ENCODE data around the gene RASGRP4.

The RASGRP4 gene

DNA sequence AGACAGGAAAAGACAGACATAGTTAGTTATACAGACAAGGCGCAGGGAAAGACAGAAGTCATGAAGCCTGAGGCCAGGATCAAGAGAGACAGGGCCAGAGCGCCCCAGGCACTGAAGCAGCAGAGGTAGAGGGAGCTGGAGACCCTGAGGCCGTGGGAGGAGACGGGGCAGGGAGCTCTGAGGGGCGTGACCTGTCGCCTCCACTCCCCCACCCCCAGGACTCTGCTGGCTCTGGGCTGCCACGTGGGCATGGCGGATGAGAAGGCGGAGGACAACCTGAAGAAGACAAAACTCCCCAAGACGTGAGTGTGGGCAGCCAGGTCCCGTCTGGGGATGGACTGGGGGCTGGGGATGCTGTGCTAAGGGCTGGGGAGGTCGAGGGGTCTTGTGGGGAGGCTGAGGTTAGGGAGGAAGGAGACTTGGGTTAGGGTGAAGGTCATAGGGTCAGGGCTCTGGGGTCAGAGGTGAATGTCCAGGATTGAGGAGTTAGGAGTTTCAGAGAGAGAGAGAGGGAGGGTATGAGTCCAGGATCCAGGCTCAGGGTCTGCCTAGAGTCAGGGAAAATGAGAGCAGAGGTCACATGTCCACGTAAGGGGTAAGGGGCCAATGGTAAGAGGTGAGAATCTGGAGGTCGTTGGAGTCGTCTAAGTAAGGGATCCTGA is 38.5 kb upstream of the RASGRP4 start:
- FAIRE-seq = no peak
- TF ChIP-seq POU2F2 (IDR thresholded peaks at IDR 0.05; ENCODE audit: low read depth, low read length) (no peak), POLR2A (IDR thresholded peaks at IDR 0.05; ENCODE audit: low read depth, low read length) (no peak)
- DNase-seq (ENCODE audit: insufficient read length, low spot score) = no peak

- no peak for FAIRE-seq
- no peak for TF ChIP-seq POLR2A (IDR thresholded peaks at IDR 0.05; ENCODE audit: low read depth, low read length)
- no peak for TF ChIP-seq SPI1 (IDR thresholded peaks at IDR 0.05; ENCODE audit: low read depth, low read length)
- TF ChIP-seq POU2F2 (IDR thresholded peaks at IDR 0.05; ENCODE audit: low read depth, low read length) = no peak
- no peak for TF ChIP-seq PAX5 (IDR thresholded peaks at IDR 0.05; ENCODE audit: insufficient read depth, low read length, severe bottlenecking)
- TF ChIP-seq POLR2AphosphoS5 (IDR thresholded peaks at IDR 0.05; ENCODE audit: low read depth, low read length) = no peak
- no peak for TF ChIP-seq TAF1 (IDR thresholded peaks at IDR 0.05; ENCODE audit: low read depth, low read length)
- DNase-seq (ENCODE audit: insufficient read length, low spot score) = no peak
Observed at GRCh38 chr19:38463365-38463764, 37.3 kb upstream of the RASGRP4 start.

DNA sequence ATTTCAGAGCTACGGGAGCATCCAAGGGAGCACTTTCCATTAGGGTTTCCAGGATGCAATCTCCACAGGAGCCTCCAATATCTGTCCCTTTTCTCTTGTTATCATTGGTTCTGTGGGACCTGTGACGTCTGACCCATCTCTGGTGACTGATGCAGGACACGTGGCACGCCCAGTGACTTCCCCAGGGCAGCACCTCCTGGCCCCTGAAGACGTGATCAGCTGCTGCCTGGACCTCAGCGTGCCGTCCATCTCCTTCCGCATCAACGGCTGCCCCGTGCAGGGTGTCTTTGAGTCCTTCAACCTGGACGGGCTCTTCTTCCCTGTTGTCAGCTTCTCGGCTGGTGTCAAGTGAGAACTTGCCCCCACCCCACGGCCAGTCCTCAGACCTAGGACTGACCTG is 33.0 kb upstream of the RASGRP4 start:
- DNase-seq (ENCODE audit: insufficient read length, low spot score) (no peak), FAIRE-seq (no peak)
- TF ChIP-seq PAX5 (IDR thresholded peaks at IDR 0.05; ENCODE audit: insufficient read depth, low read length, severe bottlenecking) (no peak), SPI1 (IDR thresholded peaks at IDR 0.05; ENCODE audit: low read depth, low read length) (no peak), POLR2A (IDR thresholded peaks at IDR 0.05; ENCODE audit: low read depth, low read length) (no peak), POLR2AphosphoS5 (IDR thresholded peaks at IDR 0.05; ENCODE audit: low read depth, low read length) (no peak), POU2F2 (IDR thresholded peaks at IDR 0.05; ENCODE audit: low read depth, low read length) (no peak), TAF1 (IDR thresholded peaks at IDR 0.05; ENCODE audit: low read depth, low read length) (no peak)

- DNase-seq (ENCODE audit: insufficient read length, low spot score) = no peak
- no peak for FAIRE-seq
- TF ChIP-seq SPI1 (IDR thresholded peaks at IDR 0.05; ENCODE audit: low read depth, low read length) (no peak), POLR2AphosphoS5 (IDR thresholded peaks at IDR 0.05; ENCODE audit: low read depth, low read length) (no peak), PAX5 (IDR thresholded peaks at IDR 0.05; ENCODE audit: insufficient read depth, low read length, severe bottlenecking) (no peak), POU2F2 (IDR thresholded peaks at IDR 0.05; ENCODE audit: low read depth, low read length) (no peak), POLR2A (IDR thresholded peaks at IDR 0.05; ENCODE audit: low read depth, low read length) (no peak), TAF1 (IDR thresholded peaks at IDR 0.05; ENCODE audit: low read depth, low read length) (no peak)
Observed at GRCh38 chr19:38457690-38458405, 31.8 kb upstream of the RASGRP4 start.

DNA sequence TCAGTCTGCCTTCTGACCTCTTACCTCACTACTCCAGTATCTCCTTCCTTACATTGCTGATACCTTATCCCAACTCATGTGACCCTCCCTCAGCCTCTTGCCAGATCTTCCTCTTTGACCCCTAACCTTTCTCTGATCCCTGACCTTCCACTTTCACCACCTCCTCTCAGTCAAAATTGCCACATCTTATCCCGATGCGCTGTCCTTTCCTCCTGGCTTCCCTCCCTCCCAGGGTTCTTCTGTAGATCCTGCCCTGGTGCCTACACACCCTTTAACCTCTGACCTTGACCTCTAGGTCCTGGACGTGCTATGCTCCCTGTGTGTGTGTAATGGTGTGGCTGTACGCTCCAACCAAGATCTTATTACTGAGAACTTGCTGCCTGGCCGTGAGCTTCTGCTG is 31.2 kb upstream of the RASGRP4 start:
- TF ChIP-seq SPI1 (IDR thresholded peaks at IDR 0.05; ENCODE audit: low read depth, low read length) (no peak), PAX5 (IDR thresholded peaks at IDR 0.05; ENCODE audit: insufficient read depth, low read length, severe bottlenecking) (no peak)
- FAIRE-seq (no peak), DNase-seq (ENCODE audit: insufficient read length, low spot score) (no peak)

DNA sequence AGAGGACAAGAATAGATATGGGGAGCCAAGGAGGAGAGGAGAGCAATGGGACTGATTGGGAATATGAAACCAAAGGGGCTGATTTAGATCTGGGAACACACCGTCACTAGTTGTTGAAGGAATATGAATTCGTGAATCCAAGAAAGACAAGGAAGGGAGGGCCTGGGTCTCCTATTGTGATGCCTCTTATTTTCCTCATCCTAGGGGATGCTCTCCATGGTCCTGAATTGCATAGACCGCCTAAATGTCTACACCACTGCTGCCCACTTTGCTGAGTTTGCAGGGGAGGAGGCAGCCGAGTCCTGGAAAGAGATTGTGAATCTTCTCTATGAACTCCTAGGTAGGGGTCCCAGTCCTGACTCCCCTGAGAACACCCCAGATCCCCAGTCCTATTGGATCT is 29.0 kb upstream of the RASGRP4 start:
- no peak for TF ChIP-seq POLR2A (IDR thresholded peaks at IDR 0.05; ENCODE audit: low read depth, low read length)
- TF ChIP-seq TAF1 (IDR thresholded peaks at IDR 0.05; ENCODE audit: low read depth, low read length) = no peak
- TF ChIP-seq POLR2AphosphoS5 (IDR thresholded peaks at IDR 0.05; ENCODE audit: low read depth, low read length) = no peak
- no peak for TF ChIP-seq PAX5 (IDR thresholded peaks at IDR 0.05; ENCODE audit: insufficient read depth, low read length, severe bottlenecking)
- no peak for TF ChIP-seq SPI1 (IDR thresholded peaks at IDR 0.05; ENCODE audit: low read depth, low read length)
- no peak for TF ChIP-seq POU2F2 (IDR thresholded peaks at IDR 0.05; ENCODE audit: low read depth, low read length)
- DNase-seq (ENCODE audit: insufficient read length, low spot score) (no peak), FAIRE-seq (no peak)

GRCh38 chr19:38453596-38453995 is 27.6 kb upstream of the RASGRP4 start:
- no peak for DNase-seq (ENCODE audit: insufficient read length, low spot score)
- TF ChIP-seq TAF1 (IDR thresholded peaks at IDR 0.05; ENCODE audit: low read depth, low read length) = no peak
- FAIRE-seq = no peak

- no peak for FAIRE-seq
Observed at GRCh38 chr19:38452430-38453366, 26.7 kb upstream of the RASGRP4 start.

DNA sequence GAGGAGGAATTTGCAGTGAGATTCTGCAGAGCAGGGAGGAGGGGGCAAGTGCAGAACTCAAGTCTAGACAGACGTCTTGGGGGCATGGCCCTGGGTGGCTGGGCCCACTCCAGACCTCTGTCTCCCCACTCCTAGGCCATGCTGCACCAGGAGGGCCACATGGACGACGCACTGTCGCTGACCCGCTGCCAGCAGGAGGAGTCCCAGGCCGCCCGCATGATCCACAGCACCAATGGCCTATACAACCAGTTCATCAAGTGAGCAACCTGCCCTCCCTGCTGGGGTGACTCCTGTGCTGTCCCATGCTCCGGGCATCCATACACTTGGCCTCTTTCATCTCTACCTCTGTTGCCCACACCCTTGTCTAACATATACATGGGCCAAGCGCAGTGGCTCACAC is 25.6 kb upstream of the RASGRP4 start:
- FAIRE-seq (no peak), DNase-seq (ENCODE audit: insufficient read length, low spot score) (no peak)
- TF ChIP-seq SPI1 (IDR thresholded peaks at IDR 0.05; ENCODE audit: low read depth, low read length) (no peak), POU2F2 (IDR thresholded peaks at IDR 0.05; ENCODE audit: low read depth, low read length) (no peak), POLR2AphosphoS5 (IDR thresholded peaks at IDR 0.05; ENCODE audit: low read depth, low read length) (no peak), TAF1 (IDR thresholded peaks at IDR 0.05; ENCODE audit: low read depth, low read length) (no peak), PAX5 (IDR thresholded peaks at IDR 0.05; ENCODE audit: insufficient read depth, low read length, severe bottlenecking) (no peak), POLR2A (IDR thresholded peaks at IDR 0.05; ENCODE audit: low read depth, low read length) (no peak)

More at GRCh38 chr19:38452430-38453366, 26.7 kb upstream of the RASGRP4 start:
- no peak for TF ChIP-seq POU2F2 (IDR thresholded peaks at IDR 0.05; ENCODE audit: low read depth, low read length)
- no peak for TF ChIP-seq TAF1 (IDR thresholded peaks at IDR 0.05; ENCODE audit: low read depth, low read length)
- no peak for TF ChIP-seq POLR2A (IDR thresholded peaks at IDR 0.05; ENCODE audit: low read depth, low read length)
- no peak for TF ChIP-seq PAX5 (IDR thresholded peaks at IDR 0.05; ENCODE audit: insufficient read depth, low read length, severe bottlenecking)
- no peak for TF ChIP-seq SPI1 (IDR thresholded peaks at IDR 0.05; ENCODE audit: low read depth, low read length)
- TF ChIP-seq POLR2AphosphoS5 (IDR thresholded peaks at IDR 0.05; ENCODE audit: low read depth, low read length) = no peak
- no peak for DNase-seq (ENCODE audit: insufficient read length, low spot score)
